GM18951 (cell line): Measurements from ENCODE around the gene NCK1.
"Not testable (repeated sequence)": the region's sequence is repeated elsewhere in the genome, so short reads cannot be mapped to it uniquely, and the experiment has no call there.

Experiments
- POLR2A ChIP-seq: IDR thresholded peaks from 4 replicates; pipeline ENCODE4 v1.6.1; 2011; ENCODE audit warnings: mild to moderate bottlenecking; ENCODE audit not compliant: insufficient read length, insufficient read depth; ENCODE audit errors: extremely low read depth
- in situ Hi-C: fragments of 300-500 bp; cut with MboI; formaldehyde crosslinking; loops from one replicate; pipeline ENCODE4 v1.12.0; 2022; ENCODE audit warnings: low sequenced_read_pairs, mixed read lengths, inconsistent platforms; ENCODE audit not compliant: unreplicated experiment

NCK1 gene

DNA sequence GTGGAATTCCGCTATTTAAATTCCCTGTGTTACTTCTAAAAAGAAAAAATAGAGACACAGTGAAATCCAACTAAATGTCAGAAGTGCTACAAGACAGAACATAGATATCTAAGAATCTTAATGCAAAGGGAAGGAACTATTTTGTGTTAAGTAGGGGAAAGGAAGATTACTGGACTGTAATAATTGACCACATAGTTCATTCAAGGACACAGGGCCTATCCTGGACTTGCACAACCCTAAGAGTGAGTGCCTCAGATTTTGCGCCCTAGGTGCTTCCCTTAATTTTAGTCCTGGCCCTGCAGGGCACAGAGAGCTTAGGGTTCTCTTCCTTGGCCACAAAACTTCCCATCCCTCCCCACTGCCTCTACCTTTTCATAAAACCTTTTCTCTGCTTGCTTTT lies 92.2 kb downstream of the NCK1 start:
- TF ChIP-seq POLR2A = no peak
- in situ Hi-C loops = no loop called here

DNA sequence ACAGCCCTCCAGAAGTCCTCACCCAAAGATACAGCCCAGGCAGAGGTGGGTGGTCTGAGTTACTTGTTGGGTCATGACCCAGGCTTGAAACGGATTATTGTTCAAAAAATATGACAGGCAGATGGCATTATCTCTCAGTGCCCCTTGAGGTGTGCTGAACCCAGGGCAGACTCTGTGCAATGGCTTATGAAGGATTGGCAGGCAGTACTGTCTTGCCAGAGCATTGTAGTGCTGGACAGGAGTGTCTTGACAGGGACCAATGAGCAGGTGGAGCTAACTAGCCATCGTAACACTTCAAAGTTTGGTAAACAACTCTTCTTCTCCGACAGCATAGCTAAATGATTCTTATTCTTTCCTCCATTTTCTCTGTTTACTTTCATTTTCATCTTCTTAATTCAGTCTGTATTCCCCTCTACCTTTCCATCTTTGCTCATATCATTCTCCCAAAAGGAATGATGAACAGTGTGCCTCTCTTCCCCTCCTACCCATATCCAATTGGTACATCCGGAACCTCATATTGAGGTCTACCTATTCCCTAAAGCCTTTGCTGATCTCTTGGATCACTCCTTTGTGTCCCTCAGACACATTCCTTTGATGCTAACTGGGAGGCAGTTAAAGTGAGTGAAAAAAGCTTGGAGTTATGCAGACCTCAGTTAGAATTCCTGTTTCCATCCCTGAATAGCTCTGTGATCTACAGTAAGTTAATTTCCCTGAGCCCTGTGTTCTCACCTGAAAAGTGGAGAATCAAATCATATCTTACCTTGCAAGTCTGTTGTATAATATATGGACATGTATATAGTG lies 93.2 kb downstream of the NCK1 start:
- TF ChIP-seq POLR2A = no peak
- in situ Hi-C loops = no loop called here

DNA sequence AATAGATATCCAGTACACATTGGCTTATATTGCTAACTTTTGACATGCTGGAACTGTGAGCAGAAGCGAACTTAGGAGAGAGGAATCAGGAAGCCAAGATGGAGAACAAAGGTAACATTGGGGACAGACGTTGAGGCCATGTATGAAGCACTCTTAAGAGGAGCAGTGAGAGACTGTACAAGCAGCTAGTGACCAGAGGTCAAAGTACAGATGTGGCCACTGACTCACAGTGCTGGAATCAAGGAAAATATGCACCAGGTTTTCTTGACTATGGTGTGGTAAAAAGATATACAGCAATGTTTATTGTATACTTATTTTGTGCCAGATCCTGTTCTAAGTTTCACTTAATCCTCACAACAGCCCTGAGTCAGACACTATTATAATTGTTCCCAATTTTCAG lies 93.8 kb downstream of the NCK1 start:
- in situ Hi-C loops = no loop called here
- TF ChIP-seq POLR2A = no peak

DNA sequence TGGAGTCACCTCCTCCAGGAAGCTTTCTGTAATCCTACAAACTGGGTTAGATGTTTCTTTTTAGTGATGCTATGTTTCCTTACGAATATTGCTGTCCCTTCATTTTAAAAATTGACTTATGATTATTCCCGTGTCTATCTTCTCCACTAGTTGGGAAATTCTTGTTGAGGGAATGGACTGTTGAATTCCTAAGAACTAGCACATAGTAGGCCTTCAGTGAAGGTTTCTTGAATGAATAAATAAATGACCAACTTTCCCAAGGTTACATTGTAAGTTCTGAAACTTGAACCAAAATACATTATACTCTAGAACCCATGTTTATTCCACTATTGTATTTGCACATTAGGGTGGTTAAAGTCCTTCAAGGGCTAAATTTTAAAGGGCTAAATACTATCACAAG lies 95.0 kb downstream of the NCK1 start:
- TF ChIP-seq POLR2A = no peak
- in situ Hi-C loops = no loop called here

DNA sequence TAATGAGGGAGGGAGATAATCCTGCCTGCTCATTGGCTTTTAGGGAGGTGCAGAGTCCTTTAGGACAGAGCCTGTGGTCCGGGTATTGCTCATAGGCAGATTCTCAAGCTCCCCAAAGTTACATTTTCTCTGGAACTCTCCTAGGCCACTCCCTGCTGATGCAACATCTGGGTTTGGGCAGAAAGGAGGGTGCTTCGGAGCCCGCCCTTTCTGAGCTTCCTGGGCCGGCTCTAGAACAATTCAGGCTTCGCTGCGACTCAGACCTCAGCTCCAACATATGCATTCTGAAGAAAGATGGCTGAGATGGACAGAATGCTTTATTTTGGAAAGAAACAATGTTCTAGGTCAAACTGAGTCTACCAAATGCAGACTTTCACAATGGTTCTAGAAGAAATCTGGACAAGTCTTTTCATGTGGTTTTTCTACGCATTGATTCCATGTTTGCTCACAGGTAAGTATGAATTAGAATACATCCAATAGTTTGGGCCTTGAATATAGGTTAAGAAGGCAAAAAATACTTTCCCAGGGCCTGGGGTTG lies 95.8 kb downstream of the NCK1 start, which contains the start of gene IL20RB:
Gene IL20RB (plus strand): TSS at position 233 of the 538 bp plus-strand sequence. CDS start 131 bp downstream, at position 364.
- in situ Hi-C loops = no loop called here

DNA sequence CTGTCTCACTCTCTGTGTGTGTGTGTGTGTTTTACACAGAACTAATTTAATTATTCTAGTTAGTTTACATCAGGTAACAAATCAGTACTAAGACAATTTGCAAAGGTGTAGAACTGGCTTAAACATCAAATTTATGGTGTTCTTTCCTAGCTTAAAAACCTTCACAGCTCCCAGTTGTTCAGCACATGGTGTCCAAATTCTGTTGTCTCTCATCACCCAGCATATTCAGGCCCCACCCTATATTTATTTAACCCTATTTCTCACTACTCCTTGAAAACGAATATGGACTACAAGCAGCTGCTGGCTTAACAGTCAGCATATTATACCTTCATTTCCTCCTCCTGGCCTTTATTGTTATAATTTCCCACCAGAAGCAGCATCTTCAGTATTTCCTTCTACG lies 96.9 kb downstream of the NCK1 start:
- in situ Hi-C loops = no loop called here
- TF ChIP-seq POLR2A = no peak

More for the DNA sequence above, 95.8 kb downstream of the NCK1 start, which contains the start of gene IL20RB:
- no peak for TF ChIP-seq POLR2A

DNA sequence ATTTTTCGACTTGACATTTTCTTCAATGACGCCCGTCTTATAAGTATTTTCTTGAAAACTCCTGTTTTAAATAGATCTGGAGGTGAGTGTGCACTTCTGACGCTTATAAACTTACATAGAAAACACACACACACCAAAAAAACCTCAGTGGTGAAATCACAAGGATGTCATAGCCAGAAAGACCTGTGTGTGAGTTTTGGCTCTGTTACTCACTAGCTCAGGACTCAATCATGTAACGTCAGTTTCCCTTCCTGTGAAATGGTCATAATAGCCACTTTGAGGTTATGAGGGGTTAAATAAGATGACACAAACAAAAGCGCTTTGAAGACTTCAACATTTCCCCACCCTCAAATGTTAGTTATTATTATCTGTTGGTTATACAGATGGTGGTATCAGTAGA lies 97.6 kb downstream of the NCK1 start:
- TF ChIP-seq POLR2A = no peak
- in situ Hi-C loops = no loop called here

DNA sequence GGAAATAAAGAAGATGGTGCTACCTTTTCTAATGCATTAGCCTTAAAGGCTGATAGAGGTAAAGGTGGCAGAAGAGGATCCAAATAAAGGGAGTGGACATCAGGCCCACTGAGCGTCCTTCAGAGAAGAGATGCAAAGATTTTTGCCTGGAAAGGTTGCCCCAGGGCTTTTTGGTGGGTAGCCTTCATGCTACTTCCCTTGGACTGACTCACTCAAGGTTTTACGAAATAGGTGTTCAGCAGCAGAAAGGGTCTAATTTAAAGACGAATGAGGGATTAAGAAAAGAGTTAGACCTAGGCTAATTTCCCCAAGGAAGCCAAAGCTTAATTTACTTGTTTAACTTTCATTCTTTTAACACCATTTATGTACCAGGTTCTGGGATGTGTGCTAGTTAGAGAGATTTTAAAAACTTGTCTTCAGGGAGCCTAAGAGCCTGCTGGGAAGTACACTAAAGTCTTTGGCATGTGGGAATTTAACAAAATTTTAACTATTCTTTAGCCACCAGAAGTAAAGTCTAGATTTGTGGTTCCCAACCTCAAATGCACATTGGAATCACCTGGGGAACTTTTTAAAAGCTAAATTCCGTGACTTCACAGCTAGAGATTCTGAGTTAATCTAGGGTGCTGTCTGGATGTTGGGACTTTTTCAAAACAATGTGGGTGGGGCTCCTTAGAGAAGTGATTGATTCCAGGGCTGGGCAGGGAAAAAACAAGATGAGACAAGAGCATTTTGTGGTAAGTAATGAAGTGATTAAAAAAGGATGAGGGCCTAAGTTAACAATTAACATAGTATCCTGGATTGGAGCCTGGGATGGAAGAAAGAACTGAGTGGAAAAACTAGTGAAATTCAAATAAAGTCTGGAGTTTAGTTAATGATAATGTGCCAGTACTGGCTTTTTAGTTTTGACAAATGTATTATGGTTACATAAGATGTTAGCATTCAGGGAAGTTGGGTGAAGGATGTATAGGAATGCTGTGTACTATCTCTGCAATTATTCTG lies 99.1 kb downstream of the NCK1 start:
- in situ Hi-C loops = no loop called here
- no peak for TF ChIP-seq POLR2A

DNA sequence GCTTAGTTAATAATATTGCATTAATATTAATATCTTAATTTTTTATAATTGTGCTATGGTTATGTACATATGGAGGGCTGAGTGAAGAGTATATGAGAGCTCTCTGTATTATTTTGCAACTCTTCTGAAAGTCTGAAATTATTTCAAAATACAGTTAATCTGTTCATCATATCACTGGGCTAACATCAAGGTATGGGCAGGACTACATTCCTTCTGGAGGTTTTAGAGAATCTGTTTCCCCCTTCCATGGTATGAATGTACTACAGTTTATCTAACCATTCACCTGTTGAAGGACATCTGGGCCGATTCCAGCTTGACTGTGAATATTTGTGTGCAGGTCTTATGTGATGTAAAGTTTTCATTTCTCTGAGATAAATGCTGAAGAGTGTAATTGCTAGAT lies 100.9 kb downstream of the NCK1 start:
- TF ChIP-seq POLR2A = no peak
- in situ Hi-C loops = no loop called here

DNA sequence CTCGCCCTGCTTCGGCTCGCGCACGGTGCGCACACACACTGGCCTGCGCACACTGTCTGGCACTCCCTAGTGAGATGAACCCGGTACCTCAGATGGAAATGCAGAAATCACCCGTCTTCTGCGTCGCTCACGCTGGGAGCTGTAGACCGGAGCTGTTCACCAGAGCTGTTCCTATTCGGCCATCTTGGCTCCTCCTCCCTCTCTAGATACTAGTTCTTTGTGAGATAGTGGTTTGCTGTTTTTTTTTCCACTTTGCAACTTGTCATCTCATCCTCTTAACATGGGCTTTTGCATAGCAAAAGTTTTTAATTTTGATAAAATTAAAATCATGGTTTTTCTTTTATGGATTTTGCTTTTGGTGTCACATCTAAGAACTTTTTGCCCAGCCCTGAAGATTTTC lies 107.5 kb downstream of the NCK1 start:
- in situ Hi-C loops = not testable (repeated sequence)

DNA sequence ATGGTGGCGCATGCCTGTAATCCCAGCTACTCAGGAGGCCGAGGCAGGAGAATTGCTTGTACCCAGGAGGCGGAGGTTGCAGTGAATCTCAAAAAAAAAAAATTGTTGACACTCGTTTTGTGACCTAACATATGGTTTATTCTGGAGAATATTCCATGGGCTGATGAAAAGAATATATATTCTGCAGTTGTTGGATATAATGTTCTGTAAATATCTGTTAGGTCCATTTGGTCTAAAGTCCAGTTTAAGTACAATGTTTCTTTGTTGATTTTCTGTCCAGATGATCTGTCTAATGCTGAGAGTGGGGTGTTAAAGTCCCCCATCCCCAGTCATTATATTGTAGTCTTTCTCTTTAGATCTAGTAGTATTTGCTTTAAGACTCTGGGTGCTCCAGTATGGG lies 111.3 kb downstream of the NCK1 start:
- in situ Hi-C loops = no loop called here

DNA sequence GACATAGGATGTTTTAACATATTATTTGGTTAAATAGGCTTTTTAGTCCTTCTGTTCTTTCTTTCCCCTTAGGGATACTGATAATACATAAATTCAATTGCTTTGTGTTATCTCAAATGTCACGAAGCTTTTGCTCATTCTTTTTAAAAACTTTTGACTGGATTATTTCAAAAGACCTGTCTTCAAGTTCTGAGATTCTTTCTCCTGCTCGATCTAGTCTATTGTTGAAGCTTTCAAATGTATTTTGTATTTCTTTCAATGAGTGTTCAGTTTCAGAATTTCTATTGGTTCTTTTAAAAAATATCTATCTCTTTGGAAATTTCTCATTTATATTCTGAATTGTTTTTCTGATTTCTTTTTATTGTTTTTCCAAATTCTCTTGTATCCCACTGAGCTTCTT lies 112.7 kb downstream of the NCK1 start:
- in situ Hi-C loops = no loop called here
- no peak for TF ChIP-seq POLR2A

More for the DNA sequence above, 111.3 kb downstream of the NCK1 start:
- no peak for TF ChIP-seq POLR2A

DNA sequence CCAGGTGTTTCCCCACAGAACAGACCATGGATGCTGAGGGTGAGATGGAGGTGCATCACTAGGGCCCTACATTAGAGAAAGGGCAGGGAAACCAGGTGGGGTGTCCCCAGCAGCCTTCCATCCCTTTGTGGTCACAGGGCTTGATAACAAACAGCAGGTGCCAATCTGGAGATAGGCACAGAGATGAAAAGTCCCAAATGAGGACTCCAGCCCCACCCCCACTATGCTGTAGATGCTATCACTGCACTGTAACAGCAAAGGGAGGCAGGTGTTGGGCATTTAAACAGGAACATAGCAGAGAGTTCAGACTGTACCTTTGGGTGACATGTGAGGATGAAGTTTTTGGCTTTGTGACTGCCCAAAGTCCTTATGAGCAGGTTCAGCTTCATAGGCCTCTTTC lies 117.2 kb downstream of the NCK1 start:
- TF ChIP-seq POLR2A = no peak
- in situ Hi-C loops = no loop called here

DNA sequence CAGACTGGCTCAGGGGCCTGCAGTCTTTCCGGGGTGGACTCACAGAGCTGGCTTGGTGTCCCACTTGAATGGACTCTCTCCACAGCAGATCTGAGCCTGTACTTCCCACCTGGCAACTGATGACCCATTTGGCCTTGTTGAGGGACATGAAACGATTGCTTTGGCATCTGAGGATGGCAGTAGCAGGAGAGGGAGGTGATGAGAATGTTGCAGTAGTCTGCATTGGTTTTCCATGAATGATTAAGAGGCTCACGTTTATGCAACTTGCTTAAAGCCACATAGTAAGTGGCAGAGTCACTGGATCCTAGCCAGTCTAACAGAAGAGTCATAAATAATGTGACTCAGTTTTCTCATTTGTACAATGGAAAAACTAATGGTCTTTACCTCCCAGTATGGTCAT lies 117.7 kb downstream of the NCK1 start:
- TF ChIP-seq POLR2A = no peak
- in situ Hi-C loops = no loop called here

DNA sequence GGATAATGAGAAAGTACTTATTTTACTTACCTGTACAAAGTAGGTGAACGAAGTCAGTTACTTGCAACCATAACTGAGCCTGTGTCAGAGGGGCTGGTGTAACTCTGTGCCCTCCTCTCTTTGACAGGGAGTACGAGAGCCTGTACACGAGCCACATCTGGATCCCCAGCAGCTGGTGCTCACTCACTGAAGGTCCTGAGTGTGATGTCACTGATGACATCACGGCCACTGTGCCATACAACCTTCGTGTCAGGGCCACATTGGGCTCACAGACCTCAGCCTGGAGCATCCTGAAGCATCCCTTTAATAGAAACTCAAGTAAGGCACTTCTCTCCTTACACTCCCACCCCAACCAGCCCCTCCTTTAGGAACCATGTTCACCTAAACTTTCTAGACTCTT lies 120.0 kb downstream of the NCK1 start:
- no peak for TF ChIP-seq POLR2A
- in situ Hi-C loops = no loop called here
